Testis (tissue), 2 donors: ENCODE data around the gene DAPK3.

ENCODE experiments used
- CTCF ChIP-seq, 3 experiments: fragments of 450-650 bp in 2 of 3; fragments of 200-600 bp in 1 of 3; sonication (generic) in 1 of 3; IDR thresholded peaks; one replicate each; pipeline ENCODE4 v1.5.1; 2016 to 2019; ENCODE audit warnings: antibody characterized with exemption in 3 of 3, mild to moderate bottlenecking in 2 of 3, moderate library complexity in 1 of 3
- POLR2A ChIP-seq: fragments of 450-650 bp; IDR thresholded peaks from one replicate; pipeline ENCODE4 v1.6.1; 2017; ENCODE audit warnings: antibody characterized with exemption, mild to moderate bottlenecking, moderate library complexity

- TF ChIP-seq CTCF (IDR thresholded peaks at IDR 0.05) (peak in 1 of 3 experiments; percentile 59), POLR2A (peak; percentile 86)
Measured at GRCh38 chr19:3970808-3971598, at the start of gene DAPK3.
